Type B pancreatic cell (in vitro differentiated cells): ENCODE measurements around the gene SORD. TPM values are rescaled to one million over a fixed set of nuclear protein-coding genes. Genes with fewer than 3 reads are reported as not detected.

Source experiments
- DNase-seq: peaks from one replicate; pipeline ENCODE4 v3.0.0; 2021; ENCODE audit warnings: mixed read lengths; ENCODE audit not compliant: unreplicated experiment; ENCODE audit errors: extremely low spot score
- H3K27ac Mint-ChIP-seq: 2 replicates; pipeline ENCODE4 v1.8.0; 2021; ENCODE audit warnings: mild to moderate bottlenecking, mixed read lengths
- H3K27me3 Mint-ChIP-seq: 2 replicates; pipeline ENCODE4 v1.8.0; 2021; ENCODE audit warnings: mixed read lengths
- H3K36me3 Mint-ChIP-seq: 2 replicates; pipeline ENCODE4 v1.8.0; 2021; ENCODE audit warnings: mixed read lengths
- H3K4me1 Mint-ChIP-seq: one replicate; pipeline ENCODE4 v1.8.0; 2021; ENCODE audit warnings: mixed read lengths; ENCODE audit not compliant: unreplicated experiment
- H3K4me3 Mint-ChIP-seq: 2 replicates; pipeline ENCODE4 v1.8.0; 2021; ENCODE audit warnings: mild to moderate bottlenecking, mixed read lengths
- H3K9me3 Mint-ChIP-seq: 2 replicates; pipeline ENCODE4 v1.8.0; 2021; ENCODE audit warnings: mixed read lengths
- CTCF ChIP-seq: fragments of 200-600 bp; sonication (generic); conservative IDR thresholded peaks from 2 replicates; pipeline ENCODE4 v1.5.0; 2021; ENCODE audit warnings: antibody characterized with exemption, mild to moderate bottlenecking
- total RNA-seq: library from RNA; stranded (reverse); gene quantifications from 2 replicates; pipeline ENCODE4 v1.2.1, GENCODE V29; 2021; ENCODE audit warnings: low replicate concordance

The SORD gene
- total RNA-seq, 1 donor from 2014 or later, result 58.7 TPM

GRCh38 chr15:45126535-45127158 lies 103.7 kb downstream of the SORD start:
- H3K36me3 Mint-ChIP-seq, result no peaks in the 10 kb centered on the region
- peak; percentile 67 for TF ChIP-seq CTCF
- H3K4me3 Mint-ChIP-seq, result no peak overlapping the region
- H3K27ac Mint-ChIP-seq, result no peak overlapping the region
- DNase-seq, result no peak
- H3K27me3 Mint-ChIP-seq, result peaks cover 75% of the 10 kb centered on the region
- no peaks in the 10 kb centered on the region for H3K9me3 Mint-ChIP-seq
- H3K4me1 Mint-ChIP-seq, result peaks cover 10% of the 10 kb centered on the region

Other genes starting within 250 kb of the SORD start
- gene TERB2, start 66.5 kb upstream of the SORD start, total RNA-seq, result not detected in 2 replicates
- gene DUOX2, start 91.0 kb downstream of the SORD start, total RNA-seq, result 3.1 TPM in 2 replicates
- 0.17 and 0.52 TPM in 2 replicates for gene DUOXA2, start 91.1 kb downstream of the SORD start, total RNA-seq
- 3.2 and 9.4 TPM in 2 replicates for gene DUOXA1, start 106.7 kb downstream of the SORD start, total RNA-seq
- 5.5 and 11.1 TPM in 2 replicates for gene DUOX1, start 106.8 kb downstream of the SORD start, total RNA-seq
- gene SHF, start 164.8 kb downstream of the SORD start, total RNA-seq, result 10.9 and 29.0 TPM in 2 replicates
- gene SLC28A2, start 229.0 kb downstream of the SORD start, total RNA-seq, result 0.14 and 2.4 TPM in 2 replicates